BJ (cell line): ENCODE results near the gene TMC6. TPM values are rescaled to one million over a fixed set of nuclear protein-coding genes. Genes with fewer than 3 reads are reported as not detected.

Experiments
- CTCF ChIA-PET: fragments of 350-600 bp; formaldehyde crosslinking; extraction: SDS; loops from one replicate; lab custom pipeline; 2021; ENCODE audit warnings: antibody characterized with exemption, inconsistent platforms; lab: Yijun Ruan, JAX
- POLR2A ChIA-PET: fragments of 300-600 bp; sonication (Branson Sonifier 250); formaldehyde crosslinking; extraction: SDS; loops from one replicate; lab custom pipeline; 2021; ENCODE audit warnings: antibody characterized with exemption; lab: Charles Lee
- DNase-seq: peaks from one replicate; pipeline ENCODE4 v3.0.0-alpha.2; 2011; ENCODE audit warnings: low read depth
- H3K27me3 ChIP-seq: 2 replicates; pipeline ENCODE4 v1.6.0; 2011; ENCODE audit warnings: low read length; ENCODE audit not compliant: control insufficient read depth, insufficient read depth
- H3K36me3 ChIP-seq: 2 replicates; pipeline ENCODE4 v1.5.1; 2011; ENCODE audit warnings: low read length; ENCODE audit not compliant: control insufficient read depth, insufficient read depth
- H3K4me3 ChIP-seq: 2 replicates; pipeline ENCODE4 v1.5.1; 2011; ENCODE audit warnings: low read depth, mild to moderate bottlenecking, control low read depth, low read length
- CTCF ChIP-seq: IDR thresholded peaks from 2 replicates; pipeline ENCODE4 v1.5.1; 2011; ENCODE audit warnings: low read depth, mild to moderate bottlenecking, control low read depth, inconsistent platforms, low read length, moderate library complexity; ENCODE audit not compliant: insufficient read depth
- polyA plus RNA-seq: library from polyadenylated mRNA; depleted of rRNA; stranded (reverse); fragments of >200 nt; gene quantifications from 2 replicates; pipeline ENCODE4 v1.2.3, GENCODE V29; 2011

TMC6 gene
- polyA plus RNA-seq, 1 experiment, result 0.26 TPM

DNA sequence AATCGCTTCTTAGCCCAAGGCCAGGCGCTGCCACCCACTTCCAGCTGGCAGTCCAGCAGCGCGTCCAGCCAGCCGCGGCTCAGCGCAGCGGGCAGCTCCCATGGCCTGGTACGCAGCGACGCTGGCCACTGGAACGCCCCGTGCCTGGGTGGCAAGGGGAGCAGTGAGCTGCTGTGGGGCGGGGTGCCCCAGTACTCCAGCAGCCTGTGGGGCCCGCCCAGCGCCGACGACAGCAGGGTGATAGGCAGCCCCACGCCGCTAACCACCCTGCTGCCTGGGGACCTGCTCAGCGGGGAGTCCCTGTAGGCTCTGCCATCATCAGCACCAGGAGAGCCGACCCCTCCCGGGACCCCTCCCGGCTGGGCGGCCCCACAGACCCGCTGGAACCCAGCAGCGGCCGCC, 24.0 kb downstream of the TMC6 start:
- ChIA-PET CTCF (no interaction called here), POLR2A (no interaction called here)
- H3K27me3 ChIP-seq, result no peaks in the 10 kb centered on the region
- DNase-seq, result no peak
- H3K4me3 ChIP-seq, result no peak overlapping the region
- TF ChIP-seq CTCF, result no peak
- H3K36me3 ChIP-seq, result peaks cover 10% of the 10 kb centered on the region

DNA sequence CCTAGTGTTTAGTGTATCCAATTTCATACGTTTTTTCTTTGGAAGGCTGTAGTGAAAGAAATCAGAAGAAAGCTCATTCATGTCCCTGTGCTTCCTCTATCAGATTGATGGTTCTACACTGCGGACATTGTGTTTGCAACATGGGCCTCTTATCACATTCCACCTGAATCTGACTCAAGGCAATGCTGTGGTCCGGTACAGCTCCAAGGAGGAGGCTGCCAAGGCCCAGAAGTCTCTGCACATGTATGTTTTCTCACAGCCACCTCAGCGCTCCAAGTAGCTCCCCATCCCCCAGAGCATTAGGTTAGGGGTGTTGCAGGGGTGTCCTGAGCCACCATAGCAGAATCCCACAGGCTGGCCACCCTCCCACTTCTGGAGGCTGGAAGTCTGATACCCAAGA, 25.2 kb downstream of the TMC6 start:
- DNase-seq, result no peak
- Histone ChIP-seq H3K27me3 (no peaks in the 10 kb centered on the region), H3K36me3 (peaks cover 14% of the 10 kb centered on the region), H3K4me3 (no peak overlapping the region)
- no peak for TF ChIP-seq CTCF
- POLR2A ChIA-PET, result no interaction called here
- CTCF ChIA-PET, result interaction anchor here (1.2 to 1.4 kb wide), 2 partner anchors 9 to 148 kb away, joined by 5 read pairs; no protein-coding TSS in a partner anchor

- peaks cover 20% of the 10 kb centered on the region for H3K36me3 ChIP-seq
- POLR2A ChIA-PET, result no interaction called here
- no peak overlapping the region for H3K4me3 ChIP-seq
- TF ChIP-seq CTCF, result no peak
- H3K27me3 ChIP-seq, result no peaks in the 10 kb centered on the region
- CTCF ChIA-PET, result interaction anchor here (1.2 to 1.8 kb wide), 2 partner anchors 10 to 11 kb away, joined by 3 to 4 read pairs; no protein-coding TSS in a partner anchor
- DNase-seq, result no peak
Observed at GRCh38 chr17:78101542-78101941, 27.0 kb downstream of the TMC6 start.

DNA sequence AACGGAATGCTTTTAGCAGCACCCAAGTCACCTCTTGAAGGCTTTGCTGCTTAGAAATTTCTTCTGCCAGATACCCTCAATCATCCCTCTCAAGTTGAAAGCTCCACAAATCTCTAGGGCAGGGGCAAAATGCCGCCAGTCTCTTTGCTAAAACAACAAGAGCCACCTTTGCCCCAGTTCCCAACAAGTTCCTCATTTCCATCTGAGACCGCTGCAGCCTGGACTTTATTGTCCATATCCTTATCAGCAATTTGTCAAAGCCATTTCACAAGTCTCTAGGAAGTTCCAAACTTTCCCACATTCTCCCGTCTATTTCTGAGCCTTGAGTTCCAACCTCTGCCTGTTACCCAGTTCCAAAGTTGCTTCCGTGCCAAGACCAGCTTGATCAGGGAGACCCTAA, 27.4 kb downstream of the TMC6 start:
- POLR2A ChIA-PET, result no interaction called here
- no peak overlapping the region for H3K4me3 ChIP-seq
- CTCF ChIA-PET, result interaction anchor here (1.2 to 1.8 kb wide), 2 partner anchors 10 to 12 kb away, joined by 3 to 4 read pairs; no protein-coding TSS in a partner anchor

DNA sequence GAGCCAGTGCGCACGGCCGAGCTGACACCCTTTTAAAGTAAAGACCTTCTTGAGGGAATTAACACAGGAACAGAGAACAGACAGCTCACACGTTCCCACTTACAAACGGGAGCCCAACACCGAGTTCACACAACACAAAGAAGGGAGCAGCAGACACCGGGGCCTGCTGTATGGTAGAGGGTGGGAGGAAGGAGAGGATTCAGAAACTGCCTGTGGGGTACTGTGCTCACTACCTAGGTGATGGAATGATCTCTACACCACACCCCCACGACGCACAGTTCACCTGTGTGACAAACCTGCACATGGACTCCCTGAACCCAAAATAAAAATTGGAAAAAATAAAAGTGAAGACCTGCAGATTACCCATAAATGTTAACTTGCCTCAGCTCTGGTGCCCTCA, 32.5 kb downstream of the TMC6 start:
- no peak for DNase-seq
- no peak overlapping the region for H3K4me3 ChIP-seq
- CTCF ChIA-PET, result interaction anchor here (1.8 to 3.6 kb wide), 3 partner anchors 10 to 80 kb away, joined by 6 to 24 read pairs (median 8); no protein-coding TSS in a partner anchor
- no peak for TF ChIP-seq CTCF
- peaks cover 35% of the 10 kb centered on the region for H3K36me3 ChIP-seq
- H3K27me3 ChIP-seq, result no peaks in the 10 kb centered on the region
- POLR2A ChIA-PET, result no interaction called here

More for the DNA sequence above, 27.4 kb downstream of the TMC6 start:
- no peak for TF ChIP-seq CTCF
- Histone ChIP-seq H3K27me3 (no peaks in the 10 kb centered on the region), H3K36me3 (peaks cover 23% of the 10 kb centered on the region)
- DNase-seq, result no peak
